AG10803 (cell line): ENCODE results near the gene EPHA10.
A peak's percentile ranks its signal among the peaks of the same experiment; 100 is the strongest.

Source experiments
- DNase-seq: peaks from one replicate; pipeline ENCODE4 v3.0.0; 2010; ENCODE audit warnings: low read depth
- H3K4me3 ChIP-seq: 2 replicates; pipeline ENCODE4 v1.5.1; 2011; ENCODE audit warnings: mild to moderate bottlenecking, low read length, control low read depth
- TF ChIP-seq, protein P1 (sequence below): conservative IDR thresholded peaks from 2 replicates; pipeline ENCODE4 v1.5.1; 2011; ENCODE audit warnings: mild to moderate bottlenecking, low read length, control low read depth, inconsistent platforms

The EPHA10 gene

GRCh38 chr1:37764888-37765441 lies at the start of gene EPHA10:
Gene EPHA10, minus strand, starts transcription at chr1:37765120. Its CDS starts 54 bp downstream, at chr1:37765066.
- TF ChIP-seq, protein P1, sequence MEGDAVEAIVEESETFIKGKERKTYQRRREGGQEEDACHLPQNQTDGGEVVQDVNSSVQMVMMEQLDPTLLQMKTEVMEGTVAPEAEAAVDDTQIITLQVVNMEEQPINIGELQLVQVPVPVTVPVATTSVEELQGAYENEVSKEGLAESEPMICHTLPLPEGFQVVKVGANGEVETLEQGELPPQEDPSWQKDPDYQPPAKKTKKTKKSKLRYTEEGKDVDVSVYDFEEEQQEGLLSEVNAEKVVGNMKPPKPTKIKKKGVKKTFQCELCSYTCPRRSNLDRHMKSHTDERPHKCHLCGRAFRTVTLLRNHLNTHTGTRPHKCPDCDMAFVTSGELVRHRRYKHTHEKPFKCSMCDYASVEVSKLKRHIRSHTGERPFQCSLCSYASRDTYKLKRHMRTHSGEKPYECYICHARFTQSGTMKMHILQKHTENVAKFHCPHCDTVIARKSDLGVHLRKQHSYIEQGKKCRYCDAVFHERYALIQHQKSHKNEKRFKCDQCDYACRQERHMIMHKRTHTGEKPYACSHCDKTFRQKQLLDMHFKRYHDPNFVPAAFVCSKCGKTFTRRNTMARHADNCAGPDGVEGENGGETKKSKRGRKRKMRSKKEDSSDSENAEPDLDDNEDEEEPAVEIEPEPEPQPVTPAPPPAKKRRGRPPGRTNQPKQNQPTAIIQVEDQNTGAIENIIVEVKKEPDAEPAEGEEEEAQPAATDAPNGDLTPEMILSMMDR, result no peak
- no peak within 1 kb of the TSS for H3K4me3 ChIP-seq
- DNase-seq, result no peak

DNA sequence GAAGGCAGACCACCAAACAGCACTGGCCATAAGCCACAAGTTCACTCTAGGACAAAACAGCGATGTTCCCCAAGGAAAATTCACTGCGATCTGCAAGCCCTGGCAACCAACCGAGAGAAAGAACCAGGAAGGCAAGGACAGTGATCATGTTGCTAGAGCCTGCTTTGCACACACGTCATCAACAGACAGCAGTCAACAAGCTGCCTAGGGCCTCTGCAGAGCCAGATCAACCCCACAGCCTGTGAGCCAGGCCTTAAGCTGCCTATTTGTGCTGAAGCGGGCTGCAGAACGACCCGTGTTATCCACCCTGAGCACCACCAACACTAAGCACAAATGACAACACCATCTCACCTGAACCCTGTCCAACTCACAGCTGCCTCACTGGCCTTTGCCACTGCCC lies 49.3 kb upstream of the EPHA10 start:
- H3K4me3 ChIP-seq, result no peak overlapping the region
- no peak for DNase-seq
- TF ChIP-seq, protein P1, result no peak

- TF ChIP-seq, protein P1, result no peak
- DNase-seq, result no peak
- no peak overlapping the region for H3K4me3 ChIP-seq
Measured at GRCh38 chr1:37813529-37814145, 48.7 kb upstream of the EPHA10 start.

DNA sequence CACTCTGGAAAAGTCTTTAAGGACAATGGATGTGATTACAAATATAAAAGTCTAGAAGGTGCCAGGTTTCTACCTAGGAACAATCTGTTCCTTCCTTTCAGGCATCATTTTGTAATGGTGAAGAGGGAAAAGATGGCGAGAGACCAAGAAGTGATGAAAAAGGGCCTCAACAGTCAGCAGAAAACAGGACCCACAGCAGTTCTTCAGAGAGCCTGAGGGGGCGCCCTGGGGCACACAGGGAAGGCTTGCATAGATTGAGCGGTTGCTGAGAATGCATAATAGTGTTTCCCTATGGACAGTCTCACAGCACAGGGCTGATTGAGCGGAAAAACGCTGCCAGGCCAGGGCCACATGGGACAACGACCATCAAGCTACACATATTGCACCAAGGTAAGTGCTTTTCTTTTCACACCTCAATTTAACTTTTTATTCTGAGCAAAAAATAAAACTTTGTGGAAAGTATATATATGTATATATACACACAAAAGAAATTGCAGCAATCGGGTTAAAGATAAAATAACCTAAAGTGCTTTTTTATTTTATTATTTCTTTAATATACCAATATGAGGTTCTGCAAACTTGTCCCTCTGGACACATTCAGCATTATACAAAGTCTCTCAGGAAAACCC lies 46.2 kb upstream of the EPHA10 start:
- DNase-seq, result peak; percentile 77
- TF ChIP-seq, protein P1, result peak; percentile 80
- H3K4me3 ChIP-seq, result no peak overlapping the region

DNA sequence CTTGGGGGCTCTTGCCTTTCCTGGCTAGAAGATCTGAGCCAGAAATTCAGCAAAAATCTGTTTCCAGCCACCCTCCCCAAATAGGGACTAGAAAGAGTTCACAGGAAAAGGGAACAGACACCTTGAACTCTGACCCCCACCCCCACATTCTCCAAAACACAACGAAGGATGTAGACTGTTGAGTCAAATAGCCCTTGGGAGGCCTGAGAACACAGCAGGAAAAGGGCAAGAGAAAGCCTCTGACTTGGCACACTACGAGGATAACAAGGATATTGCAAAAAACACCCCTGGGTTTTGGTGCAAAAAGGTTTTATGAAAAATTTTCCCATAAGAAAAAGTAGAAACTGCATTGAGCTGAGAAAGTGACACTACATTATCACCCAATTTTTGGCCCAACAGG lies 45.0 kb upstream of the EPHA10 start:
- TF ChIP-seq, protein P1, result no peak
- no peak overlapping the region for H3K4me3 ChIP-seq
- DNase-seq, result no peak

GRCh38 chr1:37808369-37809319 lies 43.7 kb upstream of the EPHA10 start:
- peak overlapping the region; percentile 80 for H3K4me3 ChIP-seq
- DNase-seq, result peak; percentile 78
- TF ChIP-seq, protein P1, result peak; percentile 11; the same call in 1 of the 2 replicates
